HG03439 (cell line): ENCODE results near the gene SLC7A14.

Experiments
- ATAC-seq: cut with Tn5 transposase; IDR thresholded peaks from one replicate; pipeline ENCODE4 v1.9.1; 2021; ENCODE audit warnings: mild to moderate bottlenecking, moderate library complexity; ENCODE audit not compliant: unreplicated experiment

The SLC7A14 gene

DNA sequence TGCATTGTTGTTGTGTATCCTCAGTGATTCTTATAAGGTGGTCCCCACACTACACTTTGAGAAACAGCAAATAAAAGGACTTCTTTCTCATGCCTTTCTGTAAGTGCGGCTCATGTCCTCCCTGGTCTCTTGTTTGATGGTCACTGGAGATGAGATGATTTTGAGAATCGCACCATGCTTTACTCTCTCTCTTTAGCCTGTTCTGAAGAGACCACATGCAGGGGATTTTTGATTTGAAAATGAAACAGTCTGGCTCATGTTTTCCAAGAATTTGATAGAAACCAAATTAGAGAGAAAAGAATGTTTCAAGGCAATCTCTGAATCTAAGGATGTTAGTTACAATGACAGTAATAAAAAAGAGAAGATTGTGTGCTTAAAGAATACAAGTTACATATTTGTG is 149.2 kb downstream of the SLC7A14 start:
- ATAC-seq, result no peak

DNA sequence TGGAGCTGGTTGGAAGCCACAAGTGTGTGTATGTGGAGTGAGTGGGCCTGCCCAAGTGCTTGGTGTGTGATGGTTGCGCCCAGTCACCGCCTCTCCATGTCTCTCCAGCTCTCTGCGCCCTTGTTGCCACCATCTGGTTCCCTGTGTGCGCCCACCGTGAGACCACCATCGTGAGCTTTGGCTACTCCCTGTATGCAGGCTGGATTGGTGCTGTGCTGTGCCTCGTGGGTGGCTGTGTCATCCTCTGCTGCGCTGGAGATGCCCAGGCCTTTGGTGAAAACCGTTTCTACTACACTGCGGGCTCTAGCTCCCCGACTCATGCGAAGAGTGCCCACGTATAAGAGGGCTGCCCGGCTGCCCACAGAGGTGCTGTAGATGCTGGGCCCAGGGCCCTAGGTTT is 153.5 kb downstream of the SLC7A14 start:
- no peak for ATAC-seq

DNA sequence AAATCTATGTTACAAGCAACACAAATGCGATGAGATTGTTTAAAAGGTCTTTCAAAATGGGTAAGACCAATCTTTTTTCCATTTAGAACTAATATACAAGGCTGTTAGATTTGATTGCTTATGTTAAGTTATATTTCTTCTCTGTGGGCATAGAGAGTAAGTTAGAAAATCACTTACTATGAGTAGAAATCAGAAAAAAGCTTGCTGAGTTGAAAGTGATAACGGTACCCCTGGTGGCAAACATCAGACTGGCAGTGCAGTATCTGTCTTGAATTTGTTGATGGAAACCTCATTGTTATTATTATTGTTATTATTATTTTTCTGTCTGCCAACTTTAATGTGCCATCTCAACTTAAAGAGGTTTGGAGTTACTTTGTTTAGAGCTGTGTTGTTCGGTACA is 154.8 kb downstream of the SLC7A14 start:
- ATAC-seq, result no peak

DNA sequence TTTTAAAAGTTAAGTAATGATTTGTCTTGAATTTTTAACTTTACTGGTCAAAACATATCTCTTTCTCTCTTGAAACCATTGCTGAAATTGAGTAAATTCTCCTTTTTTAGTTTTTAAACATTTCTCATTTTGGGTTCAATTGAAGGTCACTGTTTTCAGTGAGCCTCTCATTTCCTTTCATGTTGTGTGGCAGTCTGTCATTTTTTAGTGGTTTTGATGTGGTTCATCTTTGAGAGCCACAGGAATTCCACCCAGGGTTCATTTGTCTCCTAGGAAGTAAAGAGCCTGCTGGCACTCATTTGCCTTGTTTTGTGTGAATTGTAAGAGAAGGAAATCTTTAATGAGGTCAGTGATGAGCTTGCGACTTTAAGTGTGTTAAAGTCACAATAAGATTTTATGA is 156.8 kb downstream of the SLC7A14 start:
- peak; percentile 60 for ATAC-seq

DNA sequence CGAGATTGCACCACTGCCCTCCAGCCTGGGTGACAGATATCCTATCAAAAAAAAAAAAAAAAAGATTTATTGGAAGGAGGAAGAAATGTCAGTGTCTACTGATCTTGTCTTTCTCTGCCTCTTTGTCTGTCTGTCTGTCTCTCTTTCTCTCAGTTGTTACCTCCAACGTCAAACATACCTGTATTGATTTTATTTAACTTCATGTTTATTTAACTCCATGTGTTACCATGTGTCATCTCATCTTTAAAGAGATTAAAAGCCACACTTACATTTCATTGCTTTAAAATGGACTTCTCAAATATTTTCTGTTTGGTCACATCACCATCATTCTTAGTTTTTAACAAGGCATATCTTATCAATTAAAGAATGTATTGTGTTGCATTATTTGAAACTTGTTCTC is 157.8 kb downstream of the SLC7A14 start:
- no peak for ATAC-seq

DNA sequence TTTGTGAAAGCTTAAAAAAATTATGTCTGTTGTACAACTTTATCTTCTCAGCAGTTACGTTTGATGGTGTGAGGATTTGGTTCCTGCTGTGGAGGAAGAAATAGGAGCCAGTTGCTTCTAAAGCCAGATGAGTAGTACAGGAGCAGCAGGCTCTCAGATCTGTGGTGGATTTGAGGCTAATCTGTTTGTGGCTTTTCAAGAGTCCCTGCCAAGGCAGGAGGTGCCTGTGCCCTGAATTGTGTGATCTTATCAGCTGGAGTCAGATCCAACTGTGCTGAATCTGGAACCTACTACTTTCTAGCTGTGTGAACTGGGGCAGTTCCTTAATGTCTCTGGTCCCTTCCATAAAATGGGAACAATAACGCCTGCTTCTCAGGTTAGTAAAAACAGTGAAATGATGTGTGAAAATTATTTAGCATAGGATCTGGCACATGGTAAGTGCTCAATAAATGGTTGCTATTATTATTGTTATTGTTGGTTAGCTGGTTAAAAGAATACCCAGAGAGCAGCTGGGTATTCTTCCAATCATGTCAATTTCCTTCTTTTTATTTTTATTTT is 159.6 kb downstream of the SLC7A14 start:
- no peak for ATAC-seq

DNA sequence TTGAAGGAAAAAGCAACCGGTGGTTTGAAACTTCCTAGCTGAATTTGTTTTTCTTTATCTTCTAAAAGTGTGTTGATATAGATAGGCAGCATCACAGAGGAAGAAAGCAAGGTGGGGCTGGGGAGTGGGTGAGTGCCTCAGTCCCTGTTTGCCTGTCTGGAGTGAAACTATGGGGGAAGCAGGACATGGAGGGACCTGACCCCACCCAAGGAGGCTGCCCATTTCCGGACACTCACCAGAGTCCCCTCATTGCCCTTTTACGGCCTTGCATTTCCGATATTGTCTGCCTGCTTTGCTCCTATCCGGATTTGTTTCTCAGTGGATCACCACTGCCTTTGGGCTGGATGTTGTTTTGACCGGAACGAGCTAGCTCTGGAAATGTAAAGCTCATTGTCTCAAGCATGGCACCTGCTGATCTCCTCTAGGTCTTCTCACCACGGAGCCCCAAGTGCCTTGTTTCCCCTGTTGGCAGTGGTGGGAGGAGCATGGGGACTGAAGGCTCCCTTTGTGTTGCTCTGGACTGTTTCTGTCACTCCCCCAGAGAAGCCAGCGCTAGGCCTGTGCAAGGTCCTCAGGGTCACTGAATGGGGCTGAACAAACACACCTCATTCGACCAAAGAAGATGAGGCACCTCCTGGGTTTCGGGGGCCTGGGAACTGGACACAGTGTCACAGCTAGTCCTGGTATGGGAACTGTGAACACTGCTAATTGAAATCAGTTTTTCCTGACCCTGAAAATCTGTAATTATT is 160.2 kb downstream of the SLC7A14 start:
- ATAC-seq, result no peak

DNA sequence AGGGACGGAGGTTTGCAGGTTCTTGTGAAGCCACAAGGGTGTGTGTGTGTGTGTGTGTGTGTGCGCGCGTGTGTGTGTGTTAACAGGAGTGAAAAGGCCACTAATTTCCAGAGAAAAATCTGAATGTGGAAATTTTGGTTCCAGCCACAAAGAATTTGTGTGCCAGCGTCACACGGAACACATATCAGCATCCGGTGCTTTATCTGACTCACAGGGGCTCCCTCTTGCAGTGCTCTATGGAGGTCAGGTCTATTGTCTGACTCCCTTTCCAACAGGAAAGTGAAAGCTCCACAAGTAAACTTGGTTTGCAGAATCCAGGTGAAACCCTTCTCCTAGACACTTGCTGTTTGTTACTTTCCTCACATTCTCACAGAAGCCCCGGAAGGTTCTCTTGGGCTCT is 161.0 kb downstream of the SLC7A14 start:
- no peak for ATAC-seq

DNA sequence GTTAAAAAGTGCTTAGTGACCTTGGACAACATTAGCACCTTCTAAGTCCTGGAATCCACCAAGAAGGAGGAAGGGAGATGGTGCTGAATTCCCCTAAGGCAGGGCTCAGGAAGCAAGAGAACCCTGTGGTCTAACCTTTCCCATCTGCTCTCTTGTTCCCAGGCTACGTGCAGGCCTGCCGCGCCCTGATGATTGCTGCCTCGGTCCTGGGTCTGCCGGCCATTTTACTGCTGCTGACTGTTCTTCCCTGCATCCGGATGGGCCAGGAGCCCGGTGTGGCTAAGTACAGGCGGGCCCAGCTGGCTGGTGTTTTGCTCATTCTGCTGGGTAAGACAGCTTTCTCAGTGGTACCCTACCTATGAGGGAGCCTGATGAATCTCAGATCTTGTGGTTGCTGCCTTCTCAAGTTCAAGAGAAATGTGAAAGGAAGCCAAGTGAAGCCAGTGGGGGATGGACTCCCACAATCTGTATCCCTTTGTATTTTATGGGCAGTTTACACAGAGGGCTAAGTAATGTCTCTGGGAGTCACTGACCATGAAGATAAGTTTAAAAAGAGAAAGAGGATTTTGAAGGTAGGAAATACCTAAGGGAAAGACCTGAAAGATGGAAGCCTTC is 162.8 kb downstream of the SLC7A14 start:
- no peak for ATAC-seq

DNA sequence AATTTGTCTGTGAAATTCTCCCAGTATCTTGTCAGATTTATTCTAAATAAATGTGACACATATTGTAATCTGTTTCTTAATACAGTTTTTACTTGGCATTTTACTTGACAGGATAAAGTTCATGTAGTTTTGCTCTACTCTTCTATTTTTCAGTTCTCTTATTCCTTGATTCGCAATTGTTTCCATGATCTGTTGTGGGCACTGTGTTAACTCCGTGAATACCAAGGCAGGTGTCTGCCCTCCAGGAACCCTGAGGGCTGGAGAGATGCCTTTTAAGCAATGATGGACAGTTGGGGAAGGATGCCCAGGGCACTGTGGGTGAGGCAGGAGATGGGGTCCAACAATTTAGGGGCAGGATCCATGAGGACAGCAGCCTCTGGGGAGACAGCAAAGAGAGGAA is 164.1 kb downstream of the SLC7A14 start:
- ATAC-seq, result no peak

DNA sequence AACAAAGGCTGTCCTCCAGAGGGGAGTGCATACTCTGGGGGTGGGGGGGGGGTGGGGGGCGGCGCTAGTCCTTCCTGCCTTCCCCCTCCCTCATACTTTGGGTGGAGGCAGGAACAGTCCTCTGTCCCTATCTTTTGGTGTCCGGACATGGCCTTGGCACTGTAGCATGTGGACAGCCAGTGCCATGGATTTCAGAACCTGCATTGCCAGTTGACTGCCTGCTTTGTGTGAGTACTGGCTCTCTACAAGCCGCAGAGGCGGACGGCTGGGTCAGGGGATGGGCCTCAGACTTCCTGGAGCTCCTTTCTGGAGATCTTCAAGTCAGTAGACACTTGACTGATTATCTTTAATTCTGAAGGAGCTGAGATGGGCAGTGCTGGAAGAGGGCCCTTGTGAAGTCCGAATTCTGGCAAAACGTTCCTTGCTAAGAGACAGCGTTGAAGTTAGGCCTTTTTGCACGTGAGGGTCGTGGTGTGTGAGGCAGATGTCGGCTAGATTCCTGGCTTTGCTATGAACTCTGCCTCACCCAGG is 164.7 kb downstream of the SLC7A14 start:
- ATAC-seq, result no peak

DNA sequence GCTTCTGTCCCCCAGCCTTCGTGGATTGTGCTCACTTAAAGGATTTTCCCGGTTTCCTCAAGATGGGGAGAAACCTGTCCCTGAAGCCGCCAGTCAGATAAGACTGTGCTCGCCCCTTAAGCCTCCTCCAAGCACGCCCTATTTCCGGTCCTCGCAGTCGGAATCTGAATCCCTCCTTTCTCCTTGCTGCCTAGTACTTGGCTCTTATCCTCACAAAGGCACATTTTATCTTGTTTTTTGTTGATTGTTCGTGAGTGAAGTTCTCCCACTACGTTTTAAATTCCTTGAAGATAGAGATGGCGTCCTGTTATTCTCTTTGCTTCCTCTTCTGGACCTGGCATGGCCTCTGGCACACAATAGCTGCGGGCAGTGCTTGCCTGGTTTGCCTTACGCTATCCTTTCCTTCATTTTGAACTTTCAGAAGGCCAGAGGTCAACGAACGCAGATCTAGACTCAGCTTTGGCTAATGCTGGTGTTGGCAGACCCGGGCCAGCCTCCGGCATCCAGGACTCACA is 165.5 kb downstream of the SLC7A14 start:
- no peak for ATAC-seq

DNA sequence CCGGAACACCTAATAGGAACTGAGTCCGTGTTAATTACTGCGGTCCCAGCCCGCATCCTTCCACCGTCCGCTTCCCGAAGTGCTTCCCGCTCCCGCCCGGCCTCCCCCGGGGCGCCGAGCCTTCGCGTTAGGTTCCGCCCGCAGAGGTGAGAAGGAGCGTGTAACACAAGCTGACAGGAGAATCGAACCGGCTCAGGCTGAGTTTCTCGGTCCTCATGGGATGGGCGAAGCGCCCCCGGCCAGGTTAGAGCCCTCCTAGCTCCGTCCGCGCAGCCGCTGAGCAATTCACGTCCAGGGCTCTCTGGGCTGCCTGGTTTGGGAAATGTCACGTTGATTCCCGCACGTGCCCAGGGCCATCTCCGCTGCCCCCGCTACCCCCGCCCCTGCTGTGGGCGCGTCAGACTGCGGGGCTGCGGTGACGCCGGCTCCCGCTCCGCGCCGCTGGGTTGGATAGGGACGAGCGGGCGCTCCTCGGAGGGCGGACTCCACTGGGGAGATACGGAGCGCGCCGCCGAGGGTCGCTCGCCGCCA is 166.3 kb downstream of the SLC7A14 start:
- no peak for ATAC-seq

DNA sequence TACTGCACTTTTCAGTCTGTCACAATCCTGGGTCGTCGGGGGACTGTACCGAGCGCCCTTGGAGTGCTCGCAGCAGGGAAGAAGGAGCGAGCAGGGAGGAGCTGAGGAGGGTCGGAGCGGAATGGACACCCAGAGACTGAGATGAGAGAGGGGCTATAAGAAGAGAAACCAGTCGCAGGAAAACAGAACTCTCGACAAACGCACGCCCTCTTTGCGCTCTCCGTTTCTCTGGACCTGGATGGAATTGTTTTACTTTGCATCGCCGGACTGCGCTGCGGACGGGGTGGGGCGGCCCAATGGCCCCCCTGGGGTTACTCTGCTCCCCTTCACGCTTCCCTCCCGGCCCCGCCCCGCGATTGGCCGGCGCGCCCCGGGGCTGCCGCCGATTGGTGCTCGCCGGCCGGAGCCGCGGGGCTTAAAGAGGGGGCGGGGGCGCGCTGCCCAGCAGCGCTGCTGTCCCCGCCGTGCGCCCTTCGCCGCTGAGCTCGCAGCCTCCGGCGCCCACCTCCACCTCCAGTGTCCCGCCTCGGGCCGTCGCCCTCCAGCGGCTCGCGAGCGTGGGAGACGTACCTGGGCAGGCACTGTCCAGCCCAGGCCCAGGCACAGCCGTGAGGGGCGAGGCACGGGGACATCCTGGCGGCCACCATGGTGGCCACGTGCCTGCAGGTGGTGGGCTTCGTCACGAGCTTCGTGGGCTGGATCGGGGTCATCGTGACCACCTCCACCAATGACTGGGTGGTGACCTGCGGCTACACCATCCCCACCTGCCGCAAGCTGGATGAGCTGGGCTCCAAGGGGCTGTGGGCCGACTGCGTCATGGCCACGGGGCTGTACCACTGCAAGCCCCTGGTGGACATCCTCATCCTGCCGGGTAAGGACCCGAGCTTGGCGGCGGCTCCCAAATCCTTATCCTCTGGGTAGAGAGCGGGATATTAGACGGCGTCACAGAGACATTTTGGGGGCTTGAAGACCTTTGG is 167.2 kb downstream of the SLC7A14 start, which contains the start of gene CLDN11:
Gene CLDN11, plus strand, starts transcription at position 447 of the 977 bp plus-strand sequence. Its CDS starts 199 bp downstream, at position 646.
- no peak for ATAC-seq

DNA sequence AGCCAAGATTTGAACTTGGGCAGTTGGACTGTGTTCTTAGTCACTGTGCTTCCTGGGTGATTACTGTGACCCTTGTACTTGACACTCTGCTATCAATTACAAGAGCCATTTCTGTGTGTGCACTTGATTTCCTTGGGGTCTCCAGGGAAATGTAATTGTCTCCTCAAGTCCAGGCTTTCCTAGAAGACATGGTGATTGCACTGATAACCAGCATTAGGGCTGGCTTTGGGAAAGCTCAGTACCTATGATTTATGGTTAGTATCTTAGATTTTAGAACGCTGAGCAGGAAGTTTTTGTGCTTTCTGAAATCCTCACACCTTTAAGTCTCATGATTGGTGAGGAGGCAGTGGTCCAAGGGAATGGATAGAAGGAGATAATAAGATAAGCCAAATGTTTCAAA is 168.8 kb downstream of the SLC7A14 start:
- ATAC-seq, result no peak

DNA sequence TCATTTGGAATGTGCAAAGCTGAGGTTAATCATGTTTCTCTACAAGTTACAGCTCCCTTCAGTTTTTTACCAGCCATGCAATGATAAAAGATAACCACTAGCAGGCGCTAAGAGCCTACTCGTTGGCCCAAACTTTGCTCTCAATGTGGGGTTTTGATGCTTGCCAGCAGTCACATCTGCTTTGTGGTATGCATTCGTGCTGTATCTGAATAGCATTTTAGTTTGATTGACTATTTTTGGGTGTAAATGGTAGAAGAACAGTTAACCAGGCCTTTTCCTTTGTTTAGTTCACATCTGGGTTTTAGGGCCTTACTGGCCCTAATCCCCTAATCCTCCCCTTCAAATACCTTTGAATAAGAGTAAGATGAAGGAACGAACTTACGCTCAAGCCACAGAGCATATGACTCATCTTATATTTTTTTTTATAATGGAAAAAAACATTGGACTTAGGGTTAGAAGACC is 171.6 kb downstream of the SLC7A14 start:
- ATAC-seq, result no peak

DNA sequence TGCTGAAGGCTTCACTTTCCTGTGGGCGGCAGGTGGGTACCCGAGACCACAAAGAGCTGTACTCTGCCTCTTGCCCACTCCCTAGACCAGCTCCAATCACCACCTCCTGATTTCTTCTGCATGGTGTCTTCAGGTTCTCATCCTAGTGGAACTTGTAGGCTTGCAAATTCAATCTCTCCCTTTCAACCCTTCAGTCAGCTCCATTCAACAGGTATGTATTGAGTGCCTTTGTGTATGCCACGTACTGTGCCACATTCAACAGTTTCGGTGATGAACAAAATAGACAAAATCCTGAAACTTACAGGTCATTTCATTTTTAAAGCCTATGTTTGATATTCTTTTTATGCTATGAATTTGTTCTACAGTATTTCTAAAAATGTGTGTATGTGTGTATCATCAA is 172.6 kb downstream of the SLC7A14 start:
- ATAC-seq, result no peak

DNA sequence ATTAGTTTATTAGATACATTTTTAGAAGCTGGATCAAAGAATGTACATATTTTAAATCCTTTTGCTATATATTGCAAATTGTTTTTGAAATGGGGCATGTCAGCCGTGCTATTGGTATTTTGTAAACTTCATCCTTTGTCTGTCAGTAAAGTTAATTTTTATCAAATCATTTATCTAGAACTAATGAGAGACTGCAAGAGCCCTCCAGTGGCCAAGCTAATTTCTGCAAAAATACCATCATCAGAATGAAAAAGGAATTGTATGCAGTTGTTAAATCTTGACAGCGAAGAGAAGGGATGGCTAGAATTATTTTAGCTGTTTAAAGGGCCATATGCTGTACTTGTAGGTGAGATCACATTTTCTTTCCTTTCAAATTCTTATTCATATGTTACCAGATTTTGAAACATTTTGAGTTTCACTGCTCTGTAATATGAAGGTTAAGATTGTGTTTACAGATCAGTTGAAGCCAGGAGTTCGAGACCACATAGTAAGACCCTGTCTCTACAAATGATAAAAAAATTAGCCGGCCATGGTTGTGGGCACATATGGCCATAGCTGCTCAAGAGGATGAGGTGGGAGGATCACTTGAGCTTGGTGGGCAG is 175.3 kb downstream of the SLC7A14 start:
- ATAC-seq, result no peak
